Measurements from ENCODE around the gene C2CD3.

DNA sequence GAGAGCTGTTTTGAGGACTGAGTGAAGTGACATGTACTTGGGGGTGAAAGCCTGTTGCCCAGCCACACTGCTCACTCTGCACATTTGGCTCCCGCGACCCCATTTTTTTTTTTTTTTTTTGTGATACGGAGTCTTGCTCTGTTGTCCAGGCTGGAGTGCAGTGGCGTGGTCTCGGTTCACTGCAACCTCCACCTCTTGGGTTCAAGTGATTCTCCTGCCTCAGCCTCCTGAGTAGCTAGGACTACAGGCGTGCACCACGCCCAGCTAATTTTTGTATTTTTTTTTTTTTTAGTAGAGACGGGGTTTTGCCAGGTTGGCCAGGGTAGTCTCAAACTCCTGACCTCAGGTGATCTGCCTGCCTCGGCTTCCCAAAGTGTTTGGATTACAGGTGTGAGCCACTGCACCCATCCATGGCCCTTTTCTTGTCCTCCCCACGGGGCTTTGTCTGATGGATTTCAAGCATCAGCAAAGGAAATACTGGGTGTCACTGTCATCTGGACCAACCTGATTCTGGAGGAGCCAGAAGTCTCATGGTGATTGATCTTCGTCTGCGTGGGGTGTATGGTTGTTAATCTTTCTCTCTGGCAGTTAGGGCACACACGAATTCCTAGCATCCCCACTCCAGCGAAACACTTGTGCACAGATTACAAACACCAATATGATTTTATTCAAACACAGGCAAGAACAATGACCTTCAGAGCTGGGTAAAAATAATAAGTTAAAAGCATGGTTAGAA lies 158.6 kb downstream of the C2CD3 start:
- TF ChIP-seq POLR2A (IDR thresholded peaks at IDR 0.05), result no peak
- TF ChIP-seq, protein P1, sequence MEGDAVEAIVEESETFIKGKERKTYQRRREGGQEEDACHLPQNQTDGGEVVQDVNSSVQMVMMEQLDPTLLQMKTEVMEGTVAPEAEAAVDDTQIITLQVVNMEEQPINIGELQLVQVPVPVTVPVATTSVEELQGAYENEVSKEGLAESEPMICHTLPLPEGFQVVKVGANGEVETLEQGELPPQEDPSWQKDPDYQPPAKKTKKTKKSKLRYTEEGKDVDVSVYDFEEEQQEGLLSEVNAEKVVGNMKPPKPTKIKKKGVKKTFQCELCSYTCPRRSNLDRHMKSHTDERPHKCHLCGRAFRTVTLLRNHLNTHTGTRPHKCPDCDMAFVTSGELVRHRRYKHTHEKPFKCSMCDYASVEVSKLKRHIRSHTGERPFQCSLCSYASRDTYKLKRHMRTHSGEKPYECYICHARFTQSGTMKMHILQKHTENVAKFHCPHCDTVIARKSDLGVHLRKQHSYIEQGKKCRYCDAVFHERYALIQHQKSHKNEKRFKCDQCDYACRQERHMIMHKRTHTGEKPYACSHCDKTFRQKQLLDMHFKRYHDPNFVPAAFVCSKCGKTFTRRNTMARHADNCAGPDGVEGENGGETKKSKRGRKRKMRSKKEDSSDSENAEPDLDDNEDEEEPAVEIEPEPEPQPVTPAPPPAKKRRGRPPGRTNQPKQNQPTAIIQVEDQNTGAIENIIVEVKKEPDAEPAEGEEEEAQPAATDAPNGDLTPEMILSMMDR (IDR thresholded peaks at IDR 0.05), result no peak

All from esophagus squamous epithelium (tissue), 4 donors.